Midbrain (tissue), 1 donor: ENCODE data around the gene IL1RAP.
"Not testable (repeated sequence)": the region's sequence is repeated elsewhere in the genome, so short reads cannot be mapped to it uniquely, and the experiment has no call there.

Source experiments
- DNase-seq: peaks from one replicate; lab custom pipeline; 2025; lab: John Stamatoyannopoulos, UW

Gene IL1RAP

GRCh38 chr3:190512666-190513065, 1.2 kb upstream of the IL1RAP start:
- no peak for DNase-seq

- DNase-seq = peak; percentile 31
Measured at GRCh38 chr3:190514413-190515153, 698 bp downstream of the IL1RAP start.

- no peak for DNase-seq
Measured at GRCh38 chr3:190516416-190516815, 2.5 kb downstream of the IL1RAP start.

- no peak for DNase-seq
Measured at GRCh38 chr3:190517687-190518086, 3.8 kb downstream of the IL1RAP start.

- not testable (repeated sequence) for DNase-seq
Measured at GRCh38 chr3:190518531-190518930, 4.6 kb downstream of the IL1RAP start.

GRCh38 chr3:190519886-190520285, 6.0 kb downstream of the IL1RAP start:
- no peak for DNase-seq

- no peak for DNase-seq
Measured at GRCh38 chr3:190521998-190522397, 8.1 kb downstream of the IL1RAP start.

GRCh38 chr3:190522621-190523222, 8.8 kb downstream of the IL1RAP start:
- DNase-seq = no peak

- DNase-seq = no peak
Measured at GRCh38 chr3:190524942-190525341, 11.1 kb downstream of the IL1RAP start.

GRCh38 chr3:190525634-190526033, 11.7 kb downstream of the IL1RAP start:
- no peak for DNase-seq

GRCh38 chr3:190526787-190527762, 13.2 kb downstream of the IL1RAP start:
- DNase-seq = no peak

- no peak for DNase-seq
Measured at GRCh38 chr3:190528706-190529105, 14.8 kb downstream of the IL1RAP start.

GRCh38 chr3:190531406-190531805, 17.5 kb downstream of the IL1RAP start:
- no peak for DNase-seq

- no peak for DNase-seq
Measured at GRCh38 chr3:190532731-190533203, 18.9 kb downstream of the IL1RAP start.

GRCh38 chr3:190533511-190534281, 19.8 kb downstream of the IL1RAP start:
- peak; percentile 67 for DNase-seq

- no peak for DNase-seq
Measured at GRCh38 chr3:190534386-190534785, 20.5 kb downstream of the IL1RAP start.

- DNase-seq = no peak
Measured at GRCh38 chr3:190534986-190535385, 21.1 kb downstream of the IL1RAP start.

GRCh38 chr3:190537146-190537545, 23.3 kb downstream of the IL1RAP start:
- DNase-seq = no peak

- no peak for DNase-seq
Measured at GRCh38 chr3:190538288-190538687, 24.4 kb downstream of the IL1RAP start.

GRCh38 chr3:190539526-190539925, 25.6 kb downstream of the IL1RAP start:
- no peak for DNase-seq

GRCh38 chr3:190541008-190541407, 27.1 kb downstream of the IL1RAP start:
- DNase-seq = no peak

GRCh38 chr3:190541560-190541959, 27.7 kb downstream of the IL1RAP start:
- DNase-seq = no peak
